HG02981 (cell line): Measurements from ENCODE around the gene EPHA1.

Source experiments
- ATAC-seq: cut with Tn5 transposase; IDR thresholded peaks from one replicate; pipeline ENCODE4 v1.9.1; 2021; ENCODE audit warnings: mild to moderate bottlenecking, moderate library complexity; ENCODE audit not compliant: unreplicated experiment

The EPHA1 gene

DNA sequence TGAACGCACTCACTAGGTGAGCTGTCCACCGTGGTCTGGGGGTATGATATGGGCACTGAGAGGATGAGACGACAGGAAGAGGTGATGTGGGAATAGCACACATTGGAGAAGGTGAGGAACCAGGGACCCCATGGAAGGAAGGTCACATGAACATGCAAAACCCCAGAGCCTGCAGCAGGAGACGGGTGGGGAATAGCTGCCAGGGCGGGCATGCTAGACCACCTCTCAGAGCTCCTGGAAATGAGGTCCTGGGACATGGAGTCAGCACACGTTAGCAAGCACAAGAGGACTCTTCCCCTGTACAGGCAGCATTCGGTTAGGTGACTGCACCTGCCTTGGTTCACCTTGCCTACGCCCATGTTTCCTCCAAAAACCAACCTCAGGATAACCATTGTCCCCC lies 54.3 kb downstream of the EPHA1 start:
- no peak for ATAC-seq

DNA sequence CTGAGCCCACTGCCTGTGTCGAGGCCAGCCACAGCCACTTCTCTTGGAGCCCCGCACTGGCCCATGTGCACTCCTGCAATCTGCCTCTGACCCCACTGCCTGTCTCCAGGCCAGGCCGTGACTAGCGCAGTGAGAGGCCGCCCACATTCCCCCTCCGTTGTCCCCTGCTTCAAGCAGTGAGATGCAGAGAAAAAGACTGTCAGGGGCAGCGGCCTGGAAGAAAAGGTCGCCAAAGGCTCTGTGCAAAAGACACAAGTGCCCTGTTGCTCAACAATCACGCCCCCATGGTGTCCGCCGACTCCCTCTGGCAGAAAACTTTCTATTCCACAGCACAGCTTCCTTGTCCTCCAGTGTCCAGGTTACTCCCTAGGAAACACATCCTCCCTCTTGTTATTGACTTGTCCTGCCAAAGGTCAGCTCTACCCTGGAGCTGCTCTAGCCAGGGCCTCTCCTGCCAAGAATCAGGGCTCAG lies 56.1 kb downstream of the EPHA1 start:
- ATAC-seq: no peak

DNA sequence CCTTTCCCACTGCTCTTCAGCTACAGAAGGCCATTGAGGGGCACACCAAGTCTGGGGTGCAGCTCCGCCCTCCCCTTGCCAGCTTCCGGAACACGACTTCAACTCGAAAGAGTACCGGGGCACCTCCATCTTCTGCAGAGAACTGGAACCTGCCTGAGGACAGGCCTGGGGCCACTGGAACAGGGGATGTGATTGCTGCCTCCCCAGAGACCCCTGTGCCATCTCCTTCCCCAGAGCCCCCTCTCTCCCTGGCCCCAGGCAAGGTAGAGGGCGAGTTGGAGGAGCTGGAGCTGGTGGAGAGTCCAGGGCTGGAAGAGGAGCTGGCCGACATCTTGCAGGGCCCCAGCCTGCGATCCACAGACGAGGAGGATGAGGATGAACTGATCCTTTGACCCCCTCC lies 57.1 kb downstream of the EPHA1 start:
- no peak for ATAC-seq

DNA sequence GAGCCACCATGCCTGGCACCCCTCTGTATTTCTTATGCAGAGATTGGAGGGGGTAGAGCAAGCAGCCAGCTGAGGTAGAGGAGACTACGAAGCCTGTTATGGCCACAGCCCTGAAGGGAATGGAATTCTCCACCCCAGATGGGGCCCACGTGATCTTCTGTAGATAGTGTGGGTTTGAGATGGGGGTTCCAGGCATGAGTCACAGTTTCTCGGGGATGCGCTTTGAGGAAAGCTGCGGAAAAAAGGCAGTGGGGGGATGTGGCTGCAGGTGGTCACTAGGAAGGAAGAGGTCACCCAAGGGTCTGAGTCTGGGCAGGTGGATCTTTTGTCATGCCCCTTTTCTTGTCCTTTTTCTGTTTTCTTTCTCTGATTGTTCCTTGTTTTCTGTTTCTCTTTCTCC lies 57.6 kb downstream of the EPHA1 start:
- no peak for ATAC-seq

DNA sequence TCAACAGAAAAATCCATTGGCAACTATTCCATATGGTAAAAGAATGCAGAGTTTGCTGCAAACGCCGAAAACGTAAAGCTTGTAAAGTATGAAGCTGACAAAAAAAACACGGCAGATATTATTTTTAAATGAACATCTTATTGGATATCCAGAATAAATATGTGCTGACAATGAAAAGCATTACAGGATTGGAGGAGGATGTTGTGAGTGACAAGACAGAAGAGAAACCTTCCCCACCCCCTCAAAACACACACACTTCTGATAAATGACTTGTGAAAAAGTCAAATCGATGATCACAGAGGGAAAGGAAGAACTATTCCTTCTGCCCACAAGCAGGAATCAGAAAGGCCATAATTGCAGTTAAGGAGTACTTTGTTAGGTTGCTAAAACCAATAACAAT lies 60.7 kb downstream of the EPHA1 start:
- ATAC-seq: no peak

DNA sequence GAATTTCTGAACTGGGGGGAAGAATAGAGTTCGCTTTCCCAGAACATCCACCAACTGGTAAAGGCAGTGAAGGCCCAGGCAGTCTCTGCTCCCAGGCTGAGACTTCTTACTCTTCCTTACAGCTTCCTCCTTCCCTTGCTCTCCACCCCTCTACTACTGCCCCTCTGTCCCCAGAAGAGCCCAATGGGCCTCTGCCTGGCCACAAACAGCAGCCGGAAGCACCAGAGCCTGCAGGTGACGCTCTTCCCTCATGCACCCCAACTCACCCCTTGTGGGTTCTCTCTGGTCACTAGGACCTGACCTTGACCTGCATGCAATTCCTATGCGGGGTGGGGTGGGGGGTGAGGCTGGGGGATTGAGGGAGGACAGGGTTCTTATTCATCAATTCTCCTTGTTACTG lies 62.6 kb downstream of the EPHA1 start:
- no peak for ATAC-seq

DNA sequence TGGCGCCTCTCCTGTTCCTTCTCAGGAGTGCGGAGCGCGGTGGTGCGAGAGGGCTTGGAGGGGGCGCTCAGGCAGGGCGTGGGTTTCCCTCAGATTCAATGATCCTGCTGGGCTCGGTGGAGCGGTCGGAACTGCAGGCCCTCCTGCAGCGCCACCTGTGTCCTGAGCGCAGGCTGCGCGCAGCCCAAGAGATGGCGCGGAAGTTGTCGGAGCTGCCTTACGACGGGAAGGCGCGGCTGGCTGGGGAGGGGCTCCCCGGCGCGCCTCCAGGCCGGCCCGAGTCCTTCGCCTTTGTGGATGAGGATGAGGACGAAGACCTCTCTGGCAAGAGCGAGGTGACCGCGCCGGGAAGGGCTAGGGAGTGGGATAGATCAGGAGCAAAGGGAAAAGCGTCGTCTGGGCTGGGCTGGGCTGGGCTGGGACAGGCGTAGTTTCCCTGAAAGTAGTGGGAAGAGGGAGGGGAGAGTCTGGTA lies 63.2 kb downstream of the EPHA1 start:
- ATAC-seq: peak; percentile 83

DNA sequence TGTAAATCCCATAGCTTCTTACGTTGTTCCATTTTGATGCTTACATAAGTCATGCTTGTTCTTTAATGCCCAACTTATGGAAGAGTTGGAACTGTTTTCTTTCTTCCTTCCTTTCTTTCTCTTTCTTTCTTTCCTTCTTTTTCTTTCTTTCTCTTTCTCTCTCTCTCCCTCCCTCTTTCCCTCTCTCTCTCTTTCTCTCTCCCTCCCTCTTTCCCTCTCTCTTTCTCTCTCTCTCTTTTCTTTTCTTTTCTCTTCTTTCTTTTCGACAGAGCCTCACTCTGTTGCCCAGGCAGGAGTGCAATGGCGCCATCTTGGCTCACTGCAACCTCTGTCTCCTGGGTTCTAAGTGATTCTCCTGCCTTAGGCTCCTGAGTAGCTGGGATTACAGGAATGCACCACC lies 65.1 kb downstream of the EPHA1 start:
- no peak for ATAC-seq

DNA sequence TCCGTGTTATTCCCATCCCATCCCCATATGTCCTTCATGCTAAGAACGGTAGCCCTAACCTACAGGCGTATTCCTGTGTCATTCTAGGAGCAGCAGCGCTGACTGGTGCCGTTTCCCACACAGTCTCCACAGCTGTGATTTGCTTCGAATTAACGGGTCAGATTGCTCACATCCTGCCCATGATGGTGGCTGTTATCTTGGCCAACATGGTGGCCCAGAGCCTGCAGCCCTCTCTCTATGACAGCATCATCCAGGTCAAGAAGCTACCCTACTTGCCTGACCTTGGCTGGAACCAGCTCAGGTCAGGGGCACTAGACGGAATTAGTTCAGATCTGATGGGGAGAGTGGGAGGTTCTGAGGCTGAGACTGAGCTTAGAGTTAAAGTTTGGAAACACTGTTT lies 66.8 kb downstream of the EPHA1 start:
- no peak for ATAC-seq
